GM21737 (cell line): ENCODE measurements around the gene MATN1.
"Not testable (repeated sequence)": the region's sequence is repeated elsewhere in the genome, so short reads cannot be mapped to it uniquely, and the experiment has no call there.

Experiments
- ATAC-seq: cut with Tn5 transposase; IDR thresholded peaks from one replicate; pipeline ENCODE4 v1.9.1; 2021; ENCODE audit warnings: mild to moderate bottlenecking, moderate library complexity; ENCODE audit not compliant: unreplicated experiment

Gene MATN1

DNA sequence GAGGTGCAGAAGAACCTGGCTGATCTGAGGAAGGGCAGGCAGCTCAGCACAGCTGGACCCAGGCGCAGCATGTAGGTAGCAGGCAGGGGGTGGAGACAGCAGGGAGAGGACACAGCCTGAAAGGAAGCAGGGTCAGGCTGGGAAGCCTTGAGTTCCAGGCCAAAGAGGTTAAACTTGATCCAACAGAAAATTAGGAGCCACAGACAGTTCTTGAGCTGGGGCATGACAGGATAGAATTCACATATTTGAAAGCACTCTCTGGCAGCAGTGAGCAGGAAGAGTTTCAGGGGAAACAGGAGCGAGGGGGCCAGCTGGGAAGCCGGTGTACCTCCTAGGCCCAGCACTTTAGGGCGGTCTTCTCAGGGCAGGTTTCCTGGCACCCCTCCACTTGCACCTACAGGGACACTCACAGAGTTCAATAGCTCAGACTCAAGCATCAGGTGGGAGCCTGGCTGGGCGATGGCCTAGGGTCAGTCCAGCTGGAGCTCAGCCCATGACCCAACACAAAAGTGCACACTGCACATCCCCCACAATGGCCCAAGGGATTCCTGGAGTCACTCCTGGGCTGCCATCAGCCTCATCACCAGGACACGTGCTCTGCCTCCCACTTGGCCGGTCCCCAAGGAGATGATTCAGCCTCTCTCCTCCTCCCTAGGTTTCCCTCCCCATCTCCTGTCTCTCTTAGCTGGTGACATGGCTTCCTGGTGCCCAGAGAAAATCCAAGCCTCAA, 22.7 kb downstream of the MATN1 start:
- no peak for ATAC-seq

DNA sequence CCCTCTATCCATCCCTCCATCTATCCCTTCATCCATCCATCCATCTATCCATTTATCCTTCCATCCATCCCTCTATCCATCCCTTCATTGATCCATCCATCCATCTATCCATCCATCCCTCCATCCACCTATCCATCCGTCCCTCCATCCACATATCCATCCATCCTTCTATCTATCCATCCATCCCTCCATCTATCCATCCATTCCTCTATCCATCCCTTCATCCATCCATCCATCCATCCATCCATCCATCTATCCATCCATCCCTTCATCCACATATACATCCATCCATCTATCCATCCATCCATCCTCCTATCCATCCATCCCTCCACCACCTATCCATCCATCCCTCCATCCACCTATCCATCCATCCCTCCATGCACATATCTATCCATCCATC, 23.6 kb downstream of the MATN1 start:
- no peak for ATAC-seq

DNA sequence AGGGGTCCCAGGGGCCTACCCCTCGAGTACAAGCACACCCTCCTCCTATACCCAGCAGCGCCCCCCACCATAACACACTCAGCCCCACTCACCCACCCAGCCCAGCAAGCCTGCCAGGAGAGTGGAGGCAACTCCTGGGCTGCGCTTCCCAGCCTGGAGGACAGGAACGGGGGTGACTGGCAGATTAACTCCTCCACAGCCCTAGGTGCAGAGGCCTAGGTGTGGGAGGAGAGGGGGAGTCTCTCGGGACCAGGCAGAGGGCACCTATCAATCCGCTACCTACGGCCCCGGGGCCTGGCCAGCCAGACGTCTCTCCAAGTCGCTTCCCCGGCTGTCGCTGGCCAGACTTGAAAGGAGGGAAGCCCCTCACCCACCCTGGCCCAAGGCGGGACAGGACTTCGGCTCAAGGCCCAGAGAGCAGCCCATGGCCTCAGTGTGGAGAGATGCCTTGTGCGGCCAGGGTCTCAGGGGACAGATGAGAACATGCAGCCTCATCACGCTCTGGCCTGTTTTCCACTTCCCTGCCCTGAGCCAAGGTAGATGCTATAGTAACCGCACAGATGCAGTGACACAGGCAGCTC, 24.9 kb downstream of the MATN1 start:
- no peak for ATAC-seq

DNA sequence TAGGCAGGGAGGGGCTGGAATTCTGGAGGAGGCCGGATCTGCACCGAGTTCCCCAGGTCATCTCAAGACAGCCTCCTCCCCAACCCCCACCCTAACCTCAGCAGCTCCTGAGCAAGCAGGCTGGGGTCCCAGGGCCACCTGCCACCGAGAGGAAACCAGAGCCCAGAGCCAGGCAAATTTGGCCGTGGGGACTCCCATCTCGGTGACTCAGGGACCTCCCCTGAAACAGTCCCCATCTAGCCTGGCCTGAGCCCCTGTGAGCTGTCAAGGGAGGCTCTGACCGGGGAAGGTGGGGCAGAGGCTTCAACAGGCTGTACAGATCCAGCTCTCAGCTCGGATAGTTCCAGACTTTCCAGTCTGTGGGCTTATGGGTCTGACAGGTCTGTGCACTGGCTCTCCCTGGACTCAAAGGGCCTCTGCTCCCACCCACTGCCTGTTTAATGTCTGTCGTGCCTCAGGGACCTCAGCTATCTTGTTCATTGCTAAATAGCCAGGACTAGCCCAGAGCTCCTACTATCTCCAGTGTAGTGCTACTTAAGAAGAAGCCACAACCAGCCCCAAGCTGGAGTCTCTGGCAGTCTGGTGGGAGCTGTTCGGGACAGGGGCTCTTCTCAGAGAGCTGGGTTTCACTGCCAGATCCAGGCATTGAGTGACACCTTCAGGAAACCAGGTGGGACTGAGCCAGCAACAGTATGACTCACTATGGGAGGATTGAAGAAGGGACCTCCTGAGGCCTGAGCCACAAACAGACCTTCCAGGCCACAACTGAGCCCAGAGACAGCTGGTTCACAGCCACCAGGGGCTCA, 25.6 kb downstream of the MATN1 start:
- no peak for ATAC-seq

DNA sequence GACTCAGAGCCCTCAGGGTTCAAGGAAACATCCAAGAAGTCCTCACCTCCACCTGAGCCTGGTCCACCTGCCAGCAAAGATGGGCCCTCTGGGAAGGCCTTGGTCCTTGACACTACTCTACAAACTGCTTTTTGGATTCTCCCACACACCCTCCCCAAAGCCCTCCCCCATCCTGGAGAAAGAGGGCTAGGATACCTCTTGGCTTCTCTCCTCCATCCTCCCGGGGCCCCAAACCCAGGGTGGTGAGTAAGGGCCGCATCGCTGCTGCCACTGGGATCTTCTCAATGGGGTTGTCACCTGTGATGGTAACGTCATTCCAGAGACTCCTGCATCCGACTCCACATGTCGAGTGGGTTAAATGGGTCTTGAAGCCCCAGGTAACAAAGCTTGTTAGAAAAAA, 26.6 kb downstream of the MATN1 start:
- no peak for ATAC-seq

DNA sequence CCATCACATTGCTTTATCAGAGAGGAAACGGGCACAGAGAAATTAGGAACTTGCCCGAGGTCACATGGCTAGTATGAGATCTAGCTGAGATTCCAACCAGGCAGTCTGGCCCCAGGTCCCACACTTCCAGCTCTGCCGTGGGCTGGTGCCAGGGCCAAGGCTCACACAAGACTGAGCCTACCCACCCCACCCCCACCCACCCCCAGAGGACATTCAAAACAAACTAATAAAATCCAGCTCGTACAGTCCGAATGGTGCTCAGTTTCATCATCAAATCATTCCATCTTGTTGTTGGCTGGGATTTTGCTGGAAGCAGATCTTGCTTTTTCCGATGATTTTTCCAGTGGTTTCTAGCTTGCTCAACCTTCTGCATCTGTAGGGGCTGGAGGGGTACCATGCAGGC, 27.9 kb downstream of the MATN1 start:
- no peak for ATAC-seq

DNA sequence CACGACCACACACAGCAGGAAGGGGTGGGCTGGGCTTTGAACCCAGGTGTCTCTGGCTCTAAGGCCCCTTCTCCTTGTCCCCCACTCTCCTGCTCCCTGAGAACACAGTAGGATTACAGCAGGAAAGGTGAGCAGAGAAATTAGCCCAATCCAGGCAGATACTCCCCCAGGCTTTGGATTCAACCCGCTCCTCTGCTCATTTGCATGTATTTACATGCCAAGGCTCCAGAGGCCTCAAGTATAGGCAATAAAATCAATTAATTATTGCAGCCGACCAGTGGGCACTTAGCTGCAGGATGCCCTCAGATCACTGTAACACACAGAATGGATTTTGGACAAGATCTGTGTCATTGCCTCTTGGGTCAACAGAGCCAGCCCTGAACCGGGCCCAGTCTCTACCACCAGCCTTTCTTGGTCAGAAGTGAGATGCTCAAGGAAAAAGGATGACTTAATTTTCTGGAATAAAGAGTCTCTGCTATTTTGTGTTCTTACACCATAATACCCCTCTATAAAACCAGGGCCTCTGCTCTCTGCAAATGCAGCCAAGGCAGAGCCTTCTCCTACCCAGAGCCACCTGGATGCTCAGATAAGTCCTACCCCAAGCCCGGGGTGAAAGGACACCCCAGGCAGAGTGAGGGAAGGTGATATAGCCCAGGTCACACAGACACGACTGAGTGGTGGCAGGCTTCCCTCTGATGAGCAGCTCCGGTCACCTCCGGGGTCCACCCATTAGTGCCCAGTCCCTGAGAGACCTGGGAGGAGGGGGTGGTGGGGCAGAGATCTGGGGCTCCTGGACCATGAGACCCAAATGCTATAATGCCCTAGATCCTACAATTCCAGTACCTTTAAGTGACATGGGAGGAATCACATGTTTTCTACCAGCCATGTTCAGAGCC, 28.9 kb downstream of the MATN1 start:
- ATAC-seq = no peak

DNA sequence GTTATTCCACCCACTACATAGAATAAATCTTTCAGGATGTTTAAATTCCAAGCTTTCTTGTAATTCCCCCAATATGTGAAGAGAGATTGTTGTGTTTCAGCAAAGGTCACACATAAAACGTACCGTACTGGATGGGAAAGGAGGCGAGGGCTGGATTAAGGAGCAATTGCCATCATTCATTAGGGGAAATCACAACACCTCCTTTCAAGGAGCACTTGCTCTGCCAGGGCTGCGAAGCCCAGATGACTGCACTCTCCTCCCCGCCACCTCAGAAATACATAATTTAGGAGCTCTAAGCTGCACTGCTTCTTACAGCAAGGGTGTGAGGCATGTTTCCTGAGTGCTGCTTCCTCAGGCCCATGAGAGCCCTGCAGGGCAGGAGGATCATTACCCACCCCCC, 29.6 kb downstream of the MATN1 start:
- no peak for ATAC-seq

DNA sequence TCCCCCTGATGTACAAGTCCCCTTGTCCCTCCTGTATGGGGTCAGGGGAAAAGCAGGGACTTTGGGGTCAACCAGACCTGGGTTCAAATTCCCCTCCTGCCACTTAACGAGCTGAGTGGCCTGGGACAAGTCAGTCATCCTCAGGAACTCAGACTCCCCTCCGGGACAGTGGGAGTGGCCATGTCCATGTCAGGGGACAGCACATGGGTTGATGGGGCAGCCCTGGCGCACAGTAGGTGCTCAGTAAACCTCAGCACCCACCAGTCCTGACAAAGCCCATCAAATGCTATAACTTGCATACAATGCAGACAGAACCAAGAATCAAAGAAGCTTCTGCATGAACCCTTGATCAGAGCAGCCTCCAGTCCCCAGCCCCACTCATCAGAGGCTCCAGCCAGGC, 30.0 kb downstream of the MATN1 start:
- ATAC-seq = no peak

DNA sequence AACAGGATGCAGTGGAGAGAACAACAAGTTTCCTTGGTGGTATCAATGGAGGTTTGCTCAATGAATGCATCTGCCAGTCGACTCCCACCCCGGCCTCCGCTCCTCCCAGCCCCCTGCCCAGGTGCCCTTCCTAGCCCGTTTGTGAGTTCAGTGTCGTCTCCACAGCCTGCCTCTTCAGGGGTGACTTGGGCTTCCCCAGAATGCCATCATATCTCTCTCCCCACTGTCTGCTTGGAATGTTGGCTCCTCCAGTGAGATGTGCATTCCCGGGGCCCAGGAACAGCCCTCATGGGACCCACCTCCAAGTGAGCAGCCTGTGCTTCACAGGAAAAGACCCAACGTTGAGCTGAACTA, 30.5 kb downstream of the MATN1 start:
- no peak for ATAC-seq

DNA sequence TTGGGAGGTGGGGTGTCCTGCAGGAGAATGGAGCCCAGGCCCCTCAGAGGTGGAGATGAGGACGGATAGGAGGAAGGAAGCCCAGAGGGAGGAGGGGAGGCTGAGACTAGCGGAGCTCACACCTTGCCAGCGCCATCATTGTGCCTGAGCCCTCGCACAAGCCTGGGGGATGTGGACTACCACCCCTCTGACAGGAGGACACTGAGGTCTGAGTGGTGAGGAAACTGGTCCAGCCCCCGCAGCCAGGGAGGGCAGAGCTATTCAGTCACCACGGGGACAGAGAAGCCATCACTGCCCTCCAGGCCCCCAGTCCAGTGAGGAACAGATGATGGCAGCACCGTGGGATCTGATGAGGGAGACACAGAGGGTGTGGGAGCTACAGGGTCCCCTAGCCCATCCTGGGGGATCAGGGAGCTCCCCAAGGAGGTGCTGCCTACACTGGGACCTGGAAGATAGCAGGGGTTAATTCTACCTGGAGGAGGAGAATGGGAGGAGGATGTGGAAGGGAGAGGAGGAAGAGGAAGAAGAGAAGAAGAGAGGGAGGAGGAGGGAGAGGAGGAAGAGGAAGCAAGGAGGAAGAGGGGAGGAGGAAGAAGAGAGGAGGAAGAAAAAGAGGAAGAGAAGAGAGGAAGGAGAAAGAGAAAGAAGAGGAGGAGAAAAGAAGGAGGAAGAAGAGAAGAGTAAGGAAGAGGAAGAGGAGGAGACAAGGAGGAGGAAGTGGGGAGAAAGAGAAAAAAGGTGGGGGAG, 31.0 kb downstream of the MATN1 start:
- no peak for ATAC-seq

DNA sequence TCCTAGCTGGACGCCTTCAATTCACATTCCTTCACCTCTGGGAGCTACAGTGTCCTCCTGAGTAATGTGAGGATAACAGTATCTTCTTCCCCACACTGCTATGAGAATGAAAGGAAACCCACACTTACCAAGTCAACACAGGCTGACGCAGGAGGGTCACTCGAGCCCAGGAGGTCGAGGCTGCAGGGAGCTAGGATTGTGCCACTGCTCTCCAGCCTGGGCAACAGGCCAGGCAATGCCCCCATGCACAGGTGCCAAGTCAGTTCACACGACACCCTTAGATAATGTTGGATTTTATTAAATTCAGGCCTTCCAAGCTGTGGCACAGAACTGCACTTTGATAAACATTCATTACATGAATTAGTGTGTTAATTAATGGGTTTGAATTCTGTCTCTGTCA, 31.9 kb downstream of the MATN1 start:
- no peak for ATAC-seq

DNA sequence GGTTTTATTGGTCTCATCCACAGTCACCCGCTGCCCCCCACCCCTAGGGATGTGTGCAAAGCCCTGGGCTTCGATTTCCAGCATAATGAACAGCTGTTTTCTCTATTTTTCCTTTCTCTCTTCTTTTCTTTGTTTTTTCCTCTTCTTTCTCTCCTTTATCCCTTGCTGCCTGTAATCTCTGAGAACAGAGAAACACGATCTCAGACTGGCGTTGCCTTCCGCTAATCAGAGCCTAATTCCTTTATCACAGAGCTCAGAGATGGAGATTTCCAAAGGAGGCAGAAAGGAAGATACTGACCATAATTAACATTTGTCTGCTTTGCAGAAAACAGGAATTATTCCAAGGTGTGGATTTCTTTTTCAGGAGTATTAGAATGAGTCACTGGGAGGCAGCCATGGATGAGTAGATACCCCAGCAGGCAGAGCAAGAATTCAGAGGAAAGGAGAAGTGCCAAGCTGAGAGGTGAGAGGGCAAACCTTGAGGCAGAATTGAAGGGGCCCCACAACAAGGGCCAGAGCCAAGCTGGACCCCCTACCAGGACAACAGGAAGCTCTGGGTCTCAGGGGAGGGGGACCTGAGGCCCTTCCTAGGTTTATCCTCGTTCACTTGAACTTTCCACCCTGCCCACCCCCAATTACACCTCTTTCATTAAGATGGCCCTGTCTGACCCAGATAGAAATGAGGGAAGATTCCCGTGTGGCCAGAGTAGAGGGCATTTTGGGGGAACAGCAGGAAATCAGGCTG, 33.3 kb downstream of the MATN1 start:
- ATAC-seq = no peak

DNA sequence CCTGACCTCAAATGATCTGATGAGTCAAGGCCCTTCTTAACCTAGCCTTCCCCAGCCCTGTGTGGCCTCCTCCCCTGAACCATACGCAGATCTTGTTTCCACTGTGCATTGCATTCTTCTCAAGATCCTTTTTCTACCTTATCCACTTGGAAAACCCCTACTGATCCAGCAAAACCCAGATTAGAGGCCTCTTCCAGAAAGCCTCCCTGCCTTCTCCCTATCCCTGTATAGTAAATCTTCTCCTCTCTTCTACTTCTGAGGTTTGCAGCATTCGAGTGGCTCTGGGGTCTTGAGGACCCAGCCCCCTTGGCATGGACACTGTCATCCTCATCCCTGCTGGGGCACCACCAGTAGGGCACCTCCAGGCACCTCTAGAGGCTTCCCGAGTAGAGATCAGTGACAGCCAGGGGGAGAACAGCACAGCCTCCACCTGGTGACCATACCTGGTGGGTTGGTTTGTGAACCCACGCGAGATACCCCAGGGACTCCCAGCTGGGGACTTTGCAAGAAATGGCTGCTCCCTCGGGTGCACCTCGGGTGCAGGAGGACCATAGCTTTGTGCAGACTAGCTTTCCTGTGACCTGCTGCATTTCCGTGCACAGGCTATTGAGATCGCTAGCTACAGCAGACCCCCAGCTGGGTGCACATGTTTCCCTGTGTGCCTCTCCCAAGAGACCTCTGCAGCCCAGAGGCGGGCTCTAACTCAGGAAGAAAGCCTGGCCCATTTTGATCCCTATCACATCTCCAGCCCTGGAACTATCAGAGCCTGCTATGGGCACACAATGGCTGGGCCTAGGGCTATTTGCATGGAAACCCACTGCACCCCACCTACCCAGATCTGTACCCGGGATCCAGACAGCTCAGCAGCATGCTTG, 34.2 kb downstream of the MATN1 start:
- no peak for ATAC-seq

DNA sequence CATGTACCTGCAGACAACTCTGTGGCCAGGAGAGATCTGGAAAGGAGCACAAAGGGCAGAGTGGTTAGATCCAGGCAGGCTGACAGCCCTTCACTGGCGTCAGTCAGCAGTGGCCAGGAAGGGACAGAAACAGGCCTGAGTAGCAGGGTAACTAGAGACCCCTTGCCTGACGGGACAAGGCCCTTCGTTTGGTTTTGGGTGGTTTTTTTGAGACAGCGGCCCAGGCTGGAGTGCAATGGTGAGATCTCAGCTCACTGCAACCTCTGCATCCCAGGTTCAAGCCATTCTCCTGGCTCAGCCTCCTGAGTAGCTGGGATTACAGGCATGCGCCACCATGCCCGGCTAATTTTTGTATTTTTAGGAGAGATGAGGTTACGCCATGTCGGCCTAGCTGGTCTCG, 34.9 kb downstream of the MATN1 start:
- not testable (repeated sequence) for ATAC-seq

DNA sequence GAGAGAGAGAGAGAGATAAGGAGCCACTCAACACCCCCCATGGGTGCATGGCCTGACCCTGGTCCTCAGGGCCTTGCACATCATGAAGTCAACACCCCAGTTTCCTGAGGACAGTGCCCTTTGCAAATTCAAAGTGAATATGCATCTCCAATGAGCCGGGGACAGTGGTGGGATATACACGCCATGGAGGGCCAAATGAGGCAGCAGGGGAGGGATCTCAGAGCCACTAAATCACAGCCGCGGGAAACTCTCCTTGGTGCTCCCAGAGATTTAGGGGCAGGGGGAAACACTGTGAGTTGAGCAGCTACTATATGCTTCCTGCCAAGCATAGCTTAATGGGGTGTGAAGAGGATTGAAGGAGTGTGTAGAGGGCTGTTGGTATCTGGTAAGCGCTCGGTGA, 35.5 kb downstream of the MATN1 start:
- no peak for ATAC-seq

DNA sequence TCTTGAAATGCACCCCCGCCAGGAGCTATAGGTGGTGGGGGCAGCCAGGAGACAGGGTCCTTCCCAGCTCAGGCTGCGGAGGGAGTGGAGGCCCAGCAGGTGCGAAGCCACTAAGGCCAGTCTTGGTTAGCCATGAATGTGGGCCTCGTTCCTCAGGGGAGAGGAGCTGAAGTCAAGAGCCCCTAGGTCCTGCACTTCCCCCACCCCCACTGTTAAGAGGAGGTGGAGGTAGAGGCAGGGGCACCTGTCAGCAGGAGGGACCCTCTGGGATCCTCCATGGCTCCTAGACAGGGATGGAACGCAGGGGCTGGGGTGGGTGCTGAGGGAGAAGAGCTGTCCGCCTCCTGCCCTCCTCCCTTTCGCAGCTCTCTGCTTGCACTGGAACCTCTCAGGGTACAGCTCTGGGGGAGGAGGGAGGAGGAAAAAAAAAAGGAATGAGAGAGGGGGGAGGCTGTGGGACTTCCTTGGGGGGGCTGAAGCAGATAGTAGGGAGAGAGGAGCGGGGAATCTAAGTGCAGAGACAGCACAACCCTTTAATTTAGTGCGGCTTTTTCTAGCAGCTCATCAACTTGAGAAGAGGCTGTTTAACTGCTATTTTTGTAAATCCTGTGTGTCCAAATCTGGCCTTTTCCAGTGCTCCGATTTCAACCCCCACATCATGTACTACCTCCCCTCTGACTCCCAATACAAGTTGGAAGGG, 37.0 kb downstream of the MATN1 start:
- no peak for ATAC-seq

DNA sequence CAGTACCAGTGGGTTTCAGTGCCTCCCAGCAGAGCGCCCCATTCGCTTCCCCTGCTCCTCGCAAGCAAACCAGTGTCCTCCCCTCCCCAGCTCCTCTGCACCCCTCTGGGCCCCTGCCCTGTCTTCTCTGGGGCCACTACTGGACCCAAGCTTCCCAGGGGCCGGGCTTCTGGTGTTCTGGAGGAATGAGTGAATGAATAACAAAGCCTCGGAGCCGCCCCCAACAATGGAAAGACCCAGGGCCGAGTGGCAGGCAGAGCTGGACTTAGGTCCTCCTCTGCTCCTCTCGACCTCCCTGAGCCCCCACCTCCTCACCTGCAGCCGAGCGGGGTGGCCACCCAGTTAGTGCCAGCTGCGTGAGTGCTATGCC, 37.6 kb downstream of the MATN1 start:
- ATAC-seq = no peak
